NB4 (cell line): ENCODE data around the gene TRIM62.

Source experiments
- CTCF ChIP-seq: IDR thresholded peaks from one replicate; pipeline ENCODE4 v1.5.1; 2012; ENCODE audit warnings: low read depth, low read length
- MAX ChIP-seq: IDR thresholded peaks from 2 replicates; pipeline ENCODE4 v1.6.1; 2011; ENCODE audit warnings: low read depth, low read length
- MYC ChIP-seq: IDR thresholded peaks from 2 replicates; pipeline ENCODE4 v1.6.1; 2011; ENCODE audit warnings: low read depth, low read length
- POLR2A ChIP-seq: IDR thresholded peaks from 2 replicates; pipeline ENCODE4 v1.6.1; 2011; ENCODE audit warnings: mild to moderate bottlenecking; ENCODE audit not compliant: insufficient read length; ENCODE audit errors: extremely low read depth

DNA sequence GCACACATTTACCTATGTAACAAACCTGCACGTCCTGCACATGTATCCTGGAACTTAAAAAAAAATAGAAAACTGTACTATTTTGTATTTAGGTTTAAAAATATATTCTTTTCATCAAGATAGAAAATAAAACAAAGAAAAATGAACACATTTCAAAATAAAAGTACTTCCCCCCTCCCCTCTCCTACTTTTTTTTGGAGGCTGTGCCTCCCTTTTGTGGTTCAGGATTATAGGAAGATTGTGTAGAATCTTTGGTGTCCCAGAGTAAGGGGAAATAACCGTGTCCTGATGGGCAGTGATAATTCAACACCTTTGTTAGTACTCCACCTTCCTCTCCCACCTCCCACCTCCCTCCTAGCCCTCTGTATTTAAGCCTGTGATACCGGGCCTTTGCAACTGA, 40.1 kb downstream of the TRIM62 start:
- TF ChIP-seq CTCF (no peak), MAX (no peak), POLR2A (no peak), MYC (no peak)
